ENCODE data around the gene TXNRD3. TPM values are rescaled to one million over a fixed set of nuclear protein-coding genes. Genes with fewer than 3 reads are reported as not detected.

Gene TXNRD3
- total RNA-seq, 1 donor from 2014 or later: 1.8 TPM

DNA sequence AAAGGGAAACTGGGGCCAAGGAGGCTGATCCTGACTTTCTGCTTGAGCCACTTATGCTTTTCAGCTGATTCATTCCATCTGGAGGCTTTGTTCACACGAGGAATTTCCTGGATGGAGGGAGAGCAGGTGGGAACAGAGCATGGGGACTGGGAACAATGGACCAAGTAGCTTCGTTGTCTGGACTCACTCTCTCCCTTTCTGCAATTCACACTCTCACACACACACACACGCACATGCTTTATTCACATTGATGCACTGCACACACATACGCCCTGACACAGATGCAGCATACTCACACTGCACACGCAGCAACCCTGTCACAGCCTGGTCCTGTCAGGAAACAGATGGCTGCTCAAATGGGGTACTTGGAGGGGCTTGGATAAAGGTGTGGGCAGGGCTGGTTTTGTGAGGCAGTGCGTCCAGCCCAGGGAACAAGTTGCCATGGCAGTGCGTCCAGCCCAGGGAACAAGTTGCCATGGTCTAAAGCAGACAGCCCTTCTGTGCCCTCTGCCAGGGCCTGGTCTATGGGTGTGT is 29.4 kb upstream of the TXNRD3 start:
- TF ChIP-seq, protein P1, sequence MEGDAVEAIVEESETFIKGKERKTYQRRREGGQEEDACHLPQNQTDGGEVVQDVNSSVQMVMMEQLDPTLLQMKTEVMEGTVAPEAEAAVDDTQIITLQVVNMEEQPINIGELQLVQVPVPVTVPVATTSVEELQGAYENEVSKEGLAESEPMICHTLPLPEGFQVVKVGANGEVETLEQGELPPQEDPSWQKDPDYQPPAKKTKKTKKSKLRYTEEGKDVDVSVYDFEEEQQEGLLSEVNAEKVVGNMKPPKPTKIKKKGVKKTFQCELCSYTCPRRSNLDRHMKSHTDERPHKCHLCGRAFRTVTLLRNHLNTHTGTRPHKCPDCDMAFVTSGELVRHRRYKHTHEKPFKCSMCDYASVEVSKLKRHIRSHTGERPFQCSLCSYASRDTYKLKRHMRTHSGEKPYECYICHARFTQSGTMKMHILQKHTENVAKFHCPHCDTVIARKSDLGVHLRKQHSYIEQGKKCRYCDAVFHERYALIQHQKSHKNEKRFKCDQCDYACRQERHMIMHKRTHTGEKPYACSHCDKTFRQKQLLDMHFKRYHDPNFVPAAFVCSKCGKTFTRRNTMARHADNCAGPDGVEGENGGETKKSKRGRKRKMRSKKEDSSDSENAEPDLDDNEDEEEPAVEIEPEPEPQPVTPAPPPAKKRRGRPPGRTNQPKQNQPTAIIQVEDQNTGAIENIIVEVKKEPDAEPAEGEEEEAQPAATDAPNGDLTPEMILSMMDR (IDR thresholded peaks at IDR 0.05; ENCODE audit: partially characterized antibody, unreplicated experiment): no peak
- peak overlapping the region; percentile 18 for H3K4me3 Mint-ChIP-seq (ENCODE audit: unreplicated experiment)
- peak overlapping the region; percentile 72 for H3K27ac Mint-ChIP-seq (ENCODE audit: unreplicated experiment)
- H3K27me3 Mint-ChIP-seq (ENCODE audit: unreplicated experiment): peaks cover 3% of the 10 kb centered on the region
- peaks cover 15% of the 10 kb centered on the region for H3K4me1 Mint-ChIP-seq (ENCODE audit: low read depth, unreplicated experiment)
- peaks cover 7% of the 10 kb centered on the region for H3K9me3 Mint-ChIP-seq (ENCODE audit: unreplicated experiment)
- no peak for DNase-seq
- no peaks in the 10 kb centered on the region for H3K36me3 Mint-ChIP-seq (ENCODE audit: unreplicated experiment)

DNA sequence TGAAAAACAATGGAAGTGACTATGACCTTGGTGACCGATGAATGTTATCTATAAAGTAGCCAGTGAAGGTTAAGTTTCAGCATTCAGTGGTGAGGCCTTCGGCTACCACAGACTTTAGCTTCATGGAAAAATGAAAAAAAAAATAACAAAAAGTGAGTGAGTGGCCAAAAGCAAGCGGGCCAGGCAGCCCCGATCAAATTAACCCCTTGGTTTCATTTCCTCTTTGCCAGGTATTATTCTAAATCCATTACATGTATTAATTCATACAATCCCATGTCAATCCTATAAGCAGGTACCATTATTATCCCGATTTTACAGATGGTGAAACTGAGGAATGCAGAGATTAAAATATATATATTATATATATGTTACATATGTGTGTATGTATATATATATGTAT is 28.1 kb upstream of the TXNRD3 start:
- Mint-ChIP-seq H3K9me3 (ENCODE audit: unreplicated experiment) (peaks cover 7% of the 10 kb centered on the region), H3K4me3 (ENCODE audit: unreplicated experiment) (no peak overlapping the region), H3K36me3 (ENCODE audit: unreplicated experiment) (no peaks in the 10 kb centered on the region), H3K27ac (ENCODE audit: unreplicated experiment) (no peak overlapping the region), H3K27me3 (ENCODE audit: unreplicated experiment) (peaks cover 3% of the 10 kb centered on the region), H3K4me1 (ENCODE audit: low read depth, unreplicated experiment) (peaks cover 20% of the 10 kb centered on the region)
- no peak for DNase-seq
- TF ChIP-seq, protein P1 (IDR thresholded peaks at IDR 0.05; ENCODE audit: partially characterized antibody, unreplicated experiment): no peak

DNA sequence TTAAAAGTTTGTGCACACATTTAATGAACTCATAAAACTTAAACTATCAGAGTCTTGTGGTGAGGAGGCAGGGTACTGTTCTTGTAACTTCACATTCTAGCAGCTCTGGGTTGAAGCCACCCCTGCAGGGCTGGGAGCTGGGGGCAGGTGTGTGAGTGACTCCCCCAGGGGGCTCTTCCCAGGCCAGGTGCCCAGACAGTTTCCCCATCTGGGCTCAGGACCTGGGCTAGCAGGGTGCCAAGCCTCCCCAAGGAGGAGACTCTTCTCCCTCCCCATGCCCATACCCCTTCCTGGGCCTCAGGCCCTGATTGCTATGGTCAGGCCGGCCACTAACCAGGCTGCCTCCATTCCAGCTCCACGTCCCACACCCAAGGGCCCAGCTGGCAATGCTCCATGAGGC is 27.1 kb upstream of the TXNRD3 start:
- Mint-ChIP-seq H3K4me1 (ENCODE audit: low read depth, unreplicated experiment) (peaks cover 20% of the 10 kb centered on the region), H3K27me3 (ENCODE audit: unreplicated experiment) (peaks cover 3% of the 10 kb centered on the region), H3K27ac (ENCODE audit: unreplicated experiment) (no peak overlapping the region), H3K9me3 (ENCODE audit: unreplicated experiment) (peaks cover 7% of the 10 kb centered on the region), H3K4me3 (ENCODE audit: unreplicated experiment) (no peak overlapping the region), H3K36me3 (ENCODE audit: unreplicated experiment) (no peaks in the 10 kb centered on the region)
- DNase-seq: no peak
- TF ChIP-seq, protein P1 (IDR thresholded peaks at IDR 0.05; ENCODE audit: partially characterized antibody, unreplicated experiment): no peak

DNA sequence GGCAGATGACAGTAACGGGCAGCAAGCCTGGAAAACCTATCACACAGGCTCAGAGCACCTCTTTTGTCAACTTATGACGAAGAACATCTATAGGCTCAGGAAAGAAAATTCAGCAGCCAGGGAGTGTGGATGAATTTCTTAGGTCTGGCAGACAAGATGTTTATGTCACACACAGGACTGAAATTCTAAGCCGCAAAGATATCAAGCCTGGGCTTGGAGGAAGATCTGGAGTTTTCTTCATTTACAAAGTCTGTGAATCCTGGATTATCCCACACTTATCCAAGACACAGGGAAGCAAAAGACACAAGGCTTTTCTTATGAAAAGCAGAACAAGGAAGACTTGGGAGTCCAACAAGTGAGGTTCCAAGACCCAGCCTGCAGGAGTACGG is 25.7 kb upstream of the TXNRD3 start:
- peaks cover 24% of the 10 kb centered on the region for H3K4me1 Mint-ChIP-seq (ENCODE audit: low read depth, unreplicated experiment)
- peaks cover 3% of the 10 kb centered on the region for H3K27me3 Mint-ChIP-seq (ENCODE audit: unreplicated experiment)
- H3K4me3 Mint-ChIP-seq (ENCODE audit: unreplicated experiment): no peak overlapping the region
- H3K36me3 Mint-ChIP-seq (ENCODE audit: unreplicated experiment): no peaks in the 10 kb centered on the region
- H3K9me3 Mint-ChIP-seq (ENCODE audit: unreplicated experiment): peaks cover 8% of the 10 kb centered on the region
- TF ChIP-seq, protein P1 (IDR thresholded peaks at IDR 0.05; ENCODE audit: partially characterized antibody, unreplicated experiment): no peak
- no peak overlapping the region for H3K27ac Mint-ChIP-seq (ENCODE audit: unreplicated experiment)
- DNase-seq: no peak

DNA sequence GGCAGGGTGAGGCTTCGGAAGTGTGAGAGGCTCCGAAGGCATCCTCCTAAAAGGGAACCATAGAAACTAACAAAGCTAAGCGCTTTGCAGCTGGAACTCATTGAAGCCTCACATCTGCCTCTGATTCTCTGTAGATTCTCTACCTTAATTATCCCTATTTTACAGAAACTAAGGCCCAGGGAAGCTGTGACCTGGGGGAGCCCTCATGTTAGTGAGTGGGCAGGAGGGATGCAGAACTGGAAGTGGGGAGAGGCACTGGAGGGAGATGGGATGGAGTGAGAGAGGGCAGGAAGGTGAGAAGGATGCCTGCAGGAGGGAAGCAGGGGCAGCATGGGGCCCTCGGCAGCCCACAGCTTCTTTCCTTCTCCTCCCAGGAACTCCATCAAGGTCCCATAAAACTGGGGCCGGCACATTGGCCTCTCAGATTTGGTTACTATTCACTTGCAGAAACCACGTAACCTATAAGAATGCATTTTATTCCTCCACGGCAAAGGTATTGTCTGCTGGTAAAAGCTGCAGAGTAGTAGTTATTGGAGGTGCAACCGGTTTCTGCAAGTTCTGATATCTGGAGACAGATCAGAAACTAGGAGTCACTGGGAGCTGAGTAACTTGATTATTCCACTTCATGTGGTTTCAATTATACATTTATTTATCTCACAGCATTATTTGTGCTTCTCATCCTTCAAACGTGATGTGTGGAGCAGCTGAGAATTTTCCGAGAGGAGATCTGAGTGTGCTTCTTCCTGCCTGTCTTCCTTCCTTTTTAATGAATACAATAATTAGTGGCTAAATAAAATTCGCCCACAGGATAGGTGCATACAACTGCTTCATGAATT is 25.1 kb upstream of the TXNRD3 start:
- Mint-ChIP-seq H3K4me1 (ENCODE audit: low read depth, unreplicated experiment) (peaks cover 24% of the 10 kb centered on the region), H3K4me3 (ENCODE audit: unreplicated experiment) (no peak overlapping the region), H3K27me3 (ENCODE audit: unreplicated experiment) (peaks cover 2% of the 10 kb centered on the region), H3K9me3 (ENCODE audit: unreplicated experiment) (peaks cover 6% of the 10 kb centered on the region), H3K36me3 (ENCODE audit: unreplicated experiment) (no peaks in the 10 kb centered on the region), H3K27ac (ENCODE audit: unreplicated experiment) (no peak overlapping the region)
- TF ChIP-seq, protein P1 (IDR thresholded peaks at IDR 0.05; ENCODE audit: partially characterized antibody, unreplicated experiment): no peak
- no peak for DNase-seq
